Measurements from ENCODE around the gene MOB2. TPM values are rescaled to one million over a fixed set of nuclear protein-coding genes. Genes with fewer than 3 reads are reported as not detected.

Gene MOB2
- total RNA-seq, 3 donors from 2014 or later, result 36.4 to 46.1 (median 37.9) TPM

GRCh38 chr11:1503708-1504104, 17.1 kb upstream of the MOB2 start:
- intact Hi-C loops (cut with DNase I; ENCODE audit: low total_unique reads), result no loop called here
- no peak for DNase-seq (ENCODE audit: low spot score in 2 of 2)
- TF ChIP-seq POLR2AphosphoS5 (IDR thresholded peaks at IDR 0.05) (no peak), CTCF (IDR thresholded peaks at IDR 0.05) (no peak), POLR2A (IDR thresholded peaks at IDR 0.05) (no peak)
- Histone ChIP-seq H3K4me1 (peaks cover 15 to 26% of the 10 kb centered on the region in 2 donors), H3K27me3 (no peaks in the 10 kb centered on the region), H3K4me3 (no peak overlapping the region), H3K36me3 (no peaks in the 10 kb centered on the region), H3K9me3 (no peaks in the 10 kb centered on the region), H3K27ac (peak overlapping the region; percentile 40 to 67)

DNA sequence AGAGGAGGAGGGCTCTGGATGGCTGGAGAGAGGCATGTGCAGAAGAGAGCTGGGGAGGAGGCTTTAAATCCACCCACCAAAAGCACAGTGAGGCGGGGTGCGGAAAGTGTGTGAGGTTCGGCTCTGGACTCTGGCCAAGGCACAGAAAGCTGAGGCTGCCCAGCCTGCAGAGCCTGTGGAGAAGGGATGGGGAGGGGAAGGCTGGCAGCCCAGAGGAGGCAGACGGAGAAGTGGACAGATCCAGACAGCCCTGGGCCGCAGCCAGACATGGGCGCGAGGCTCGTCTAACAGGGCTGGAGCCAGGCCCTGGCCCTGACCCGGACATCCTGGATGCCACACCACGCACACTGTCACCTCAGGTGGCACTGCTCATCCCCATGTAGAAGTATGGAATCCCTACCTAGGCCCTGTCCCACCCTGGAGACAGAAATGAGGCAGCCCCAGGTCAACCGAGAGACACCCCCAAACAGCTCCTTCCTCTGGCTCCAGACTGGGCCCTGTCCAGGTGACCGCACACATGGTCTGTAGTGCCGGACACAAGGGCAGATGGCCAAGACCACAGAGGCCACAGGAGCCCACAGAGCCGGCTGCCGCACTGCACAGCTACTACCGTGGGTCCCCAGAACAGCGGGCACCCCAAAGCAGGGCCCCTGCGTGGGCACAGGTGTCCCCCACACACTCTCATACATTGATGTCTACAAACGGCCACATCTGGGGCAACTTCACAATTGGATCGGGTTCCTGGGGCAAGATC, 16.6 kb upstream of the MOB2 start:
- intact Hi-C loops (cut with DNase I; ENCODE audit: low total_unique reads), result no loop called here
- Histone ChIP-seq H3K36me3 (no peaks in the 10 kb centered on the region), H3K27ac (peak overlapping the region; percentile 40 to 67), H3K9me3 (no peaks in the 10 kb centered on the region), H3K4me1 (peaks cover 15 to 26% of the 10 kb centered on the region in 2 donors), H3K4me3 (peak overlapping the region in 1 of 3 donors; percentile 8), H3K27me3 (no peaks in the 10 kb centered on the region)
- DNase-seq (ENCODE audit: low spot score in 2 of 2), result peak; percentile 49 to 86
- no peak for TF ChIP-seq POLR2AphosphoS5 (IDR thresholded peaks at IDR 0.05)
- no peak for TF ChIP-seq CTCF (IDR thresholded peaks at IDR 0.05)
- TF ChIP-seq POLR2A (IDR thresholded peaks at IDR 0.05), result no peak

- H3K36me3 ChIP-seq, result no peaks in the 10 kb centered on the region
- no peaks in the 10 kb centered on the region for H3K9me3 ChIP-seq
- no peak overlapping the region for H3K4me3 ChIP-seq
- H3K27ac ChIP-seq, result peak overlapping the region in 1 of 2 donors; percentile 67
- H3K4me1 ChIP-seq, result peaks cover 15 to 26% of the 10 kb centered on the region in 2 donors
- intact Hi-C loops (cut with DNase I; ENCODE audit: low total_unique reads), result no loop called here
- H3K27me3 ChIP-seq, result no peaks in the 10 kb centered on the region
- TF ChIP-seq CTCF (IDR thresholded peaks at IDR 0.05) (no peak), POLR2AphosphoS5 (IDR thresholded peaks at IDR 0.05) (no peak), POLR2A (IDR thresholded peaks at IDR 0.05) (no peak)
- no peak for DNase-seq (ENCODE audit: low spot score in 2 of 2)
Measured at GRCh38 chr11:1502168-1502953, 15.8 kb upstream of the MOB2 start.

- no peaks in the 10 kb centered on the region for H3K27me3 ChIP-seq
- peaks cover 15 to 26% of the 10 kb centered on the region in 2 donors for H3K4me1 ChIP-seq
- intact Hi-C loops (cut with DNase I; ENCODE audit: low total_unique reads), result no loop called here
- TF ChIP-seq POLR2AphosphoS5 (IDR thresholded peaks at IDR 0.05) (no peak), CTCF (IDR thresholded peaks at IDR 0.05) (no peak), POLR2A (IDR thresholded peaks at IDR 0.05) (no peak)
- no peaks in the 10 kb centered on the region for H3K36me3 ChIP-seq
- no peaks in the 10 kb centered on the region for H3K9me3 ChIP-seq
- peak overlapping the region in 1 of 2 donors; percentile 67 for H3K27ac ChIP-seq
- no peak for DNase-seq (ENCODE audit: low spot score in 2 of 2)
- H3K4me3 ChIP-seq, result no peak overlapping the region
Measured at GRCh38 chr11:1501421-1502167, 15.0 kb upstream of the MOB2 start.

Measured in breast epithelium (tissue), 4 donors.